ENCODE data around the gene NLRP6. TPM values are rescaled to one million over a fixed set of nuclear protein-coding genes. Genes with fewer than 3 reads are reported as not detected.
"Not testable (repeated sequence)": the region's sequence is repeated elsewhere in the genome, so short reads cannot be mapped to it uniquely, and the experiment has no call there.

The NLRP6 gene
- total and polyA plus RNA-seq, 4 donors: 0.66 to 6.1 (median 0.88) TPM; not detected in 1

GRCh38 chr11:266676-267439, 11.3 kb upstream of the NLRP6 start:
- Histone ChIP-seq H3K27me3 (ENCODE audit: control insufficient read depth in 1 of 2, insufficient read depth in 2 of 2, low read length in 1 of 2) (no peaks in the 10 kb centered on the region), H3K27ac (ENCODE audit: low read depth in 1 of 2, low read length in 2 of 2) (no peak overlapping the region), H3K36me3 (ENCODE audit: control insufficient read depth in 1 of 2, insufficient read depth in 2 of 2, low read length in 1 of 2) (no peaks in the 10 kb centered on the region), H3K9me3 (ENCODE audit: control insufficient read depth, low read length) (no peaks in the 10 kb centered on the region), H3K4me1 (ENCODE audit: control insufficient read depth in 1 of 2, insufficient read depth in 2 of 2, low read length in 2 of 2) (no peaks in the 10 kb centered on the region), H3K4me3 (ENCODE audit: low read length in 2 of 2) (no peak overlapping the region)
- WGBS, 2 donors: 88 to 91% methylated on average over 4 to 5 of the region's 13 CpGs
- ATAC-seq (ENCODE audit: low FRiP score): no peak
- DNase-seq: peak in 1 of 2 donors; percentile 62
- intact Hi-C loops (cut with DNase I): no loop called here

- peak; percentile 27 for ATAC-seq (ENCODE audit: low FRiP score)
- Histone ChIP-seq H3K4me1 (ENCODE audit: control insufficient read depth in 1 of 2, insufficient read depth in 2 of 2, low read length in 2 of 2) (no peaks in the 10 kb centered on the region), H3K36me3 (ENCODE audit: control insufficient read depth in 1 of 2, insufficient read depth in 2 of 2, low read length in 1 of 2) (no peaks in the 10 kb centered on the region), H3K27ac (ENCODE audit: low read depth in 1 of 2, low read length in 2 of 2) (no peak overlapping the region), H3K9me3 (ENCODE audit: control insufficient read depth, low read length) (no peaks in the 10 kb centered on the region), H3K27me3 (ENCODE audit: control insufficient read depth in 1 of 2, insufficient read depth in 2 of 2, low read length in 1 of 2) (no peaks in the 10 kb centered on the region), H3K4me3 (ENCODE audit: low read length in 2 of 2) (no peak overlapping the region)
- peak in 1 of 2 donors; percentile 84 for DNase-seq
- intact Hi-C loops (cut with DNase I): no loop called here
- 54 to 72% methylated on average over 17 to 18 of the region's 18 CpGs for WGBS, 2 donors
Observed at GRCh38 chr11:267491-267994, 10.7 kb upstream of the NLRP6 start.

- H3K4me1 ChIP-seq (ENCODE audit: control insufficient read depth in 1 of 2, insufficient read depth in 2 of 2, low read length in 2 of 2); H3K36me3 ChIP-seq (ENCODE audit: control insufficient read depth in 1 of 2, insufficient read depth in 2 of 2, low read length in 1 of 2); H3K27me3 ChIP-seq (ENCODE audit: control insufficient read depth in 1 of 2, insufficient read depth in 2 of 2, low read length in 1 of 2); H3K9me3 ChIP-seq (ENCODE audit: control insufficient read depth, low read length); H3K4me3 ChIP-seq (ENCODE audit: low read length in 2 of 2); H3K27ac ChIP-seq (ENCODE audit: low read depth in 1 of 2, low read length in 2 of 2); intact Hi-C loops (cut with DNase I): not testable (repeated sequence)
- ATAC-seq (ENCODE audit: low FRiP score): peak; percentile 67
- peak in 1 of 2 donors; percentile 90 for DNase-seq
- 52 to 60% methylated on average over 16 of the region's 16 CpGs for WGBS, 2 donors
Observed at GRCh38 chr11:268716-269145, 9.5 kb upstream of the NLRP6 start.

GRCh38 chr11:269146-269890, 8.9 kb upstream of the NLRP6 start:
- Histone ChIP-seq H3K4me1 (ENCODE audit: control insufficient read depth in 1 of 2, insufficient read depth in 2 of 2, low read length in 2 of 2) (no peaks in the 10 kb centered on the region), H3K4me3 (ENCODE audit: low read length in 2 of 2) (no peak overlapping the region), H3K36me3 (ENCODE audit: control insufficient read depth in 1 of 2, insufficient read depth in 2 of 2, low read length in 1 of 2) (no peaks in the 10 kb centered on the region), H3K27me3 (ENCODE audit: control insufficient read depth in 1 of 2, insufficient read depth in 2 of 2, low read length in 1 of 2) (no peaks in the 10 kb centered on the region), H3K27ac (ENCODE audit: low read depth in 1 of 2, low read length in 2 of 2) (no peak overlapping the region), H3K9me3 (ENCODE audit: control insufficient read depth, low read length) (no peaks in the 10 kb centered on the region)
- 53 to 59% methylated on average over 21 of the region's 21 CpGs for WGBS, 2 donors
- ATAC-seq (ENCODE audit: low FRiP score): peak; percentile 27
- DNase-seq: no peak
- intact Hi-C loops (cut with DNase I): no loop called here

GRCh38 chr11:270451-271318, 7.5 kb upstream of the NLRP6 start:
- no peaks in the 10 kb centered on the region for H3K4me1 ChIP-seq (ENCODE audit: control insufficient read depth in 1 of 2, insufficient read depth in 2 of 2, low read length in 2 of 2)
- H3K9me3 ChIP-seq (ENCODE audit: control insufficient read depth, low read length): no peaks in the 10 kb centered on the region
- H3K27me3 ChIP-seq (ENCODE audit: control insufficient read depth in 1 of 2, insufficient read depth in 2 of 2, low read length in 1 of 2): no peaks in the 10 kb centered on the region
- H3K27ac ChIP-seq (ENCODE audit: low read depth in 1 of 2, low read length in 2 of 2): no peak overlapping the region
- no peaks in the 10 kb centered on the region for H3K36me3 ChIP-seq (ENCODE audit: control insufficient read depth in 1 of 2, insufficient read depth in 2 of 2, low read length in 1 of 2)
- ATAC-seq (ENCODE audit: low FRiP score) (no peak), DNase-seq (no peak)
- intact Hi-C loops (cut with DNase I): no loop called here
- H3K4me3 ChIP-seq (ENCODE audit: low read length in 2 of 2): no peak overlapping the region
- 76 to 81% methylated on average over 18 of the region's 18 CpGs for WGBS, 2 donors

- ATAC-seq (ENCODE audit: low FRiP score): no peak
- Histone ChIP-seq H3K36me3 (ENCODE audit: control insufficient read depth in 1 of 2, insufficient read depth in 2 of 2, low read length in 1 of 2) (no peaks in the 10 kb centered on the region), H3K27me3 (ENCODE audit: control insufficient read depth in 1 of 2, insufficient read depth in 2 of 2, low read length in 1 of 2) (no peaks in the 10 kb centered on the region), H3K9me3 (ENCODE audit: control insufficient read depth, low read length) (no peaks in the 10 kb centered on the region), H3K27ac (ENCODE audit: low read depth in 1 of 2, low read length in 2 of 2) (no peak overlapping the region), H3K4me3 (ENCODE audit: low read length in 2 of 2) (no peak overlapping the region), H3K4me1 (ENCODE audit: control insufficient read depth in 1 of 2, insufficient read depth in 2 of 2, low read length in 2 of 2) (no peaks in the 10 kb centered on the region)
- WGBS, 2 donors: 83 to 85% methylated on average over 8 of the region's 8 CpGs
- intact Hi-C loops (cut with DNase I): no loop called here
- DNase-seq: no peak
Observed at GRCh38 chr11:271319-271715, 6.9 kb upstream of the NLRP6 start.

- no peaks in the 10 kb centered on the region for H3K9me3 ChIP-seq (ENCODE audit: control insufficient read depth, low read length)
- 85% methylated on average over 22 of the region's 22 CpGs for WGBS, 2 donors
Observed at GRCh38 chr11:272195-272930, 5.8 kb upstream of the NLRP6 start.

GRCh38 chr11:272931-273198, 5.3 kb upstream of the NLRP6 start:
- 85 to 89% methylated on average over 6 of the region's 6 CpGs for WGBS, 2 donors
- Histone ChIP-seq H3K27me3 (ENCODE audit: control insufficient read depth in 1 of 2, insufficient read depth in 2 of 2, low read length in 1 of 2) (no peaks in the 10 kb centered on the region), H3K36me3 (ENCODE audit: control insufficient read depth in 1 of 2, insufficient read depth in 2 of 2, low read length in 1 of 2) (no peaks in the 10 kb centered on the region), H3K4me3 (ENCODE audit: low read length in 2 of 2) (no peak overlapping the region), H3K27ac (ENCODE audit: low read depth in 1 of 2, low read length in 2 of 2) (no peak overlapping the region), H3K9me3 (ENCODE audit: control insufficient read depth, low read length) (no peaks in the 10 kb centered on the region), H3K4me1 (ENCODE audit: control insufficient read depth in 1 of 2, insufficient read depth in 2 of 2, low read length in 2 of 2) (no peaks in the 10 kb centered on the region)
- DNase-seq (no peak), ATAC-seq (ENCODE audit: low FRiP score) (no peak)
- intact Hi-C loops (cut with DNase I): no loop called here

More at GRCh38 chr11:272195-272930, 5.8 kb upstream of the NLRP6 start:
- DNase-seq (no peak), ATAC-seq (ENCODE audit: low FRiP score) (no peak)
- H3K36me3 ChIP-seq (ENCODE audit: control insufficient read depth in 1 of 2, insufficient read depth in 2 of 2, low read length in 1 of 2): no peaks in the 10 kb centered on the region
- H3K4me3 ChIP-seq (ENCODE audit: low read length in 2 of 2): no peak overlapping the region
- no peaks in the 10 kb centered on the region for H3K4me1 ChIP-seq (ENCODE audit: control insufficient read depth in 1 of 2, insufficient read depth in 2 of 2, low read length in 2 of 2)
- H3K27ac ChIP-seq (ENCODE audit: low read depth in 1 of 2, low read length in 2 of 2): no peak overlapping the region
- intact Hi-C loops (cut with DNase I): no loop called here
- H3K27me3 ChIP-seq (ENCODE audit: control insufficient read depth in 1 of 2, insufficient read depth in 2 of 2, low read length in 1 of 2): no peaks in the 10 kb centered on the region

Data from aorta (tissue), 5 donors.